ENCODE measurements around the gene BCL2L15.

DNA sequence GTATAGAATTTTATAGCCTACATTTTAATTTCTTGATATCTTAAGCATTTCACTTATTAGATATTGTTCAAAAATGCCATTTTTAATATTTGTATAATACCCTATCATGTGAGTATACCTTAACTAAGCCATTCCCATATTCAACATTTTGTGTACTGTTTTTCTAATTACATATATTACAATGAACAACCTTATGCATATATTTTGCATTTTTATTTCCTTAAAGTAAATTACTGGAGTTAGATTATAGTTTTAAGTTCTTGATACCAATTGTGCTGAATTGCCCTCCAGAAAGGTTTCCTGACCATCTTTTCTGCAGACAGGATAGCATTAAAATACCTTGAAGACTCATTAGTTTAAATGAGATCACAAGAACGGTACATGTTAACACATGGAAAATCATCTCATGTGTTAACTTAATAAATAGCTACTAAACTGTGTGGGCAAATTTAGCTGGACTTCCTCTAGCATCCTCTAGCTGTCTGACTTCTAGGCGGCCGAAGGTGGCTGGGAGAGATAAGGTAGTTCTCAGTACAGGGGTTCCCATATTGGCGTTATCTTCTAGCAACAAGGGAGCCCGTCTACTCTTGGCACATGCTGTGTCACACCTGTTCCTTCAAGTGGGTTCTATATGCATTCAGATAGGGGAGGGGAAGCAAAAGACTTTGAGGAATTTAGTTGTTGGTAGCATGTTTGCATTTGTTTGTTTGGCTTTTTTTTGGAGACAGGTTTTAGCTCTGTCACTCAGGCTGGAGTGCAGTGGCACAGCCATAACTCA is 26.7 kb upstream of the BCL2L15 start:
- TF ChIP-seq, protein P1, sequence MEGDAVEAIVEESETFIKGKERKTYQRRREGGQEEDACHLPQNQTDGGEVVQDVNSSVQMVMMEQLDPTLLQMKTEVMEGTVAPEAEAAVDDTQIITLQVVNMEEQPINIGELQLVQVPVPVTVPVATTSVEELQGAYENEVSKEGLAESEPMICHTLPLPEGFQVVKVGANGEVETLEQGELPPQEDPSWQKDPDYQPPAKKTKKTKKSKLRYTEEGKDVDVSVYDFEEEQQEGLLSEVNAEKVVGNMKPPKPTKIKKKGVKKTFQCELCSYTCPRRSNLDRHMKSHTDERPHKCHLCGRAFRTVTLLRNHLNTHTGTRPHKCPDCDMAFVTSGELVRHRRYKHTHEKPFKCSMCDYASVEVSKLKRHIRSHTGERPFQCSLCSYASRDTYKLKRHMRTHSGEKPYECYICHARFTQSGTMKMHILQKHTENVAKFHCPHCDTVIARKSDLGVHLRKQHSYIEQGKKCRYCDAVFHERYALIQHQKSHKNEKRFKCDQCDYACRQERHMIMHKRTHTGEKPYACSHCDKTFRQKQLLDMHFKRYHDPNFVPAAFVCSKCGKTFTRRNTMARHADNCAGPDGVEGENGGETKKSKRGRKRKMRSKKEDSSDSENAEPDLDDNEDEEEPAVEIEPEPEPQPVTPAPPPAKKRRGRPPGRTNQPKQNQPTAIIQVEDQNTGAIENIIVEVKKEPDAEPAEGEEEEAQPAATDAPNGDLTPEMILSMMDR (IDR thresholded peaks at IDR 0.05; ENCODE audit: low read depth, low read length, missing input control), result no peak
- TF ChIP-seq, protein P2, sequence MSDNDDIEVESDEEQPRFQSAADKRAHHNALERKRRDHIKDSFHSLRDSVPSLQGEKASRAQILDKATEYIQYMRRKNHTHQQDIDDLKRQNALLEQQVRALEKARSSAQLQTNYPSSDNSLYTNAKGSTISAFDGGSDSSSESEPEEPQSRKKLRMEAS (IDR thresholded peaks at IDR 0.05), result no peak
- TF ChIP-seq, protein P3, sequence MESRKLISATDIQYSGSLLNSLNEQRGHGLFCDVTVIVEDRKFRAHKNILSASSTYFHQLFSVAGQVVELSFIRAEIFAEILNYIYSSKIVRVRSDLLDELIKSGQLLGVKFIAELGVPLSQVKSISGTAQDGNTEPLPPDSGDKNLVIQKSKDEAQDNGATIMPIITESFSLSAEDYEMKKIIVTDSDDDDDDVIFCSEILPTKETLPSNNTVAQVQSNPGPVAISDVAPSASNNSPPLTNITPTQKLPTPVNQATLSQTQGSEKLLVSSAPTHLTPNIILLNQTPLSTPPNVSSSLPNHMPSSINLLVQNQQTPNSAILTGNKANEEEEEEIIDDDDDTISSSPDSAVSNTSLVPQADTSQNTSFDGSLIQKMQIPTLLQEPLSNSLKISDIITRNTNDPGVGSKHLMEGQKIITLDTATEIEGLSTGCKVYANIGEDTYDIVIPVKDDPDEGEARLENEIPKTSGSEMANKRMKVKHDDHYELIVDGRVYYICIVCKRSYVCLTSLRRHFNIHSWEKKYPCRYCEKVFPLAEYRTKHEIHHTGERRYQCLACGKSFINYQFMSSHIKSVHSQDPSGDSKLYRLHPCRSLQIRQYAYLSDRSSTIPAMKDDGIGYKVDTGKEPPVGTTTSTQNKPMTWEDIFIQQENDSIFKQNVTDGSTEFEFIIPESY (IDR thresholded peaks at IDR 0.05), result no peak
- TF ChIP-seq FOXA1 (IDR thresholded peaks at IDR 0.05) (no peak), RAD21 (IDR thresholded peaks at IDR 0.05) (no peak), EGR1 (IDR thresholded peaks at IDR 0.05; ENCODE audit: low read depth in 2 of 2) (no peak), YY1 (IDR thresholded peaks at IDR 0.05) (no peak), TAF1 (conservative IDR thresholded peaks at IDR 0.05) (no peak)
- TF ChIP-seq, protein P4, sequence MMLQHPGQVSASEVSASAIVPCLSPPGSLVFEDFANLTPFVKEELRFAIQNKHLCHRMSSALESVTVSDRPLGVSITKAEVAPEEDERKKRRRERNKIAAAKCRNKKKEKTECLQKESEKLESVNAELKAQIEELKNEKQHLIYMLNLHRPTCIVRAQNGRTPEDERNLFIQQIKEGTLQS (IDR thresholded peaks at IDR 0.05), result no peak
- TF ChIP-seq, protein P5, sequence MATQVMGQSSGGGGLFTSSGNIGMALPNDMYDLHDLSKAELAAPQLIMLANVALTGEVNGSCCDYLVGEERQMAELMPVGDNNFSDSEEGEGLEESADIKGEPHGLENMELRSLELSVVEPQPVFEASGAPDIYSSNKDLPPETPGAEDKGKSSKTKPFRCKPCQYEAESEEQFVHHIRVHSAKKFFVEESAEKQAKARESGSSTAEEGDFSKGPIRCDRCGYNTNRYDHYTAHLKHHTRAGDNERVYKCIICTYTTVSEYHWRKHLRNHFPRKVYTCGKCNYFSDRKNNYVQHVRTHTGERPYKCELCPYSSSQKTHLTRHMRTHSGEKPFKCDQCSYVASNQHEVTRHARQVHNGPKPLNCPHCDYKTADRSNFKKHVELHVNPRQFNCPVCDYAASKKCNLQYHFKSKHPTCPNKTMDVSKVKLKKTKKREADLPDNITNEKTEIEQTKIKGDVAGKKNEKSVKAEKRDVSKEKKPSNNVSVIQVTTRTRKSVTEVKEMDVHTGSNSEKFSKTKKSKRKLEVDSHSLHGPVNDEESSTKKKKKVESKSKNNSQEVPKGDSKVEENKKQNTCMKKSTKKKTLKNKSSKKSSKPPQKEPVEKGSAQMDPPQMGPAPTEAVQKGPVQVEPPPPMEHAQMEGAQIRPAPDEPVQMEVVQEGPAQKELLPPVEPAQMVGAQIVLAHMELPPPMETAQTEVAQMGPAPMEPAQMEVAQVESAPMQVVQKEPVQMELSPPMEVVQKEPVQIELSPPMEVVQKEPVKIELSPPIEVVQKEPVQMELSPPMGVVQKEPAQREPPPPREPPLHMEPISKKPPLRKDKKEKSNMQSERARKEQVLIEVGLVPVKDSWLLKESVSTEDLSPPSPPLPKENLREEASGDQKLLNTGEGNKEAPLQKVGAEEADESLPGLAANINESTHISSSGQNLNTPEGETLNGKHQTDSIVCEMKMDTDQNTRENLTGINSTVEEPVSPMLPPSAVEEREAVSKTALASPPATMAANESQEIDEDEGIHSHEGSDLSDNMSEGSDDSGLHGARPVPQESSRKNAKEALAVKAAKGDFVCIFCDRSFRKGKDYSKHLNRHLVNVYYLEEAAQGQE (IDR thresholded peaks at IDR 0.05), result no peak

All from liver (tissue), 3 donors.